ENCODE results near the gene GFRA3.

GFRA3 gene

GRCh38 chr5:138246334-138246733 is 28.1 kb downstream of the GFRA3 start:
- peak overlapping the region; percentile 4; the same call in 1 of the 2 replicates for H3K27ac ChIP-seq
- TF ChIP-seq CTCF (conservative IDR thresholded peaks at IDR 0.05) (no peak), ZFX (IDR thresholded peaks at IDR 0.05) (no peak)

- TF ChIP-seq ZFX (IDR thresholded peaks at IDR 0.05), result no peak
- TF ChIP-seq CTCF (conservative IDR thresholded peaks at IDR 0.05), result no peak
- H3K27ac ChIP-seq, result peak overlapping the region; percentile 4; the same call in 1 of the 2 replicates
Observed at GRCh38 chr5:138245717-138246116, 28.7 kb downstream of the GFRA3 start.

GRCh38 chr5:138243794-138244193 is 30.6 kb downstream of the GFRA3 start:
- TF ChIP-seq ZFX (IDR thresholded peaks at IDR 0.05) (no peak), CTCF (conservative IDR thresholded peaks at IDR 0.05) (no peak)
- no peak overlapping the region for H3K27ac ChIP-seq

- TF ChIP-seq CTCF (conservative IDR thresholded peaks at IDR 0.05) (no peak), ZFX (IDR thresholded peaks at IDR 0.05) (no peak)
- H3K27ac ChIP-seq, result no peak overlapping the region
Observed at GRCh38 chr5:138241688-138242571, 32.5 kb downstream of the GFRA3 start.

GRCh38 chr5:138240650-138241385 is 33.6 kb downstream of the GFRA3 start:
- TF ChIP-seq CTCF (conservative IDR thresholded peaks at IDR 0.05), result no peak
- no peak for TF ChIP-seq ZFX (IDR thresholded peaks at IDR 0.05)
- H3K27ac ChIP-seq, result no peak overlapping the region

GRCh38 chr5:138238034-138238433 is 36.4 kb downstream of the GFRA3 start:
- TF ChIP-seq CTCF (conservative IDR thresholded peaks at IDR 0.05) (no peak), ZFX (IDR thresholded peaks at IDR 0.05) (no peak)
- no peak overlapping the region for H3K27ac ChIP-seq

- no peak overlapping the region for H3K27ac ChIP-seq
- no peak for TF ChIP-seq ZFX (IDR thresholded peaks at IDR 0.05)
- no peak for TF ChIP-seq CTCF (conservative IDR thresholded peaks at IDR 0.05)
Observed at GRCh38 chr5:138234651-138235050, 39.8 kb downstream of the GFRA3 start.

Data from C4-2B (cell line).